Measurements from ENCODE around the gene TAS2R38. TPM values are rescaled to one million over a fixed set of nuclear protein-coding genes. Genes with fewer than 3 reads are reported as not detected.

The TAS2R38 gene
- total RNA-seq, 1 experiment from 2014 or later = not detected

DNA sequence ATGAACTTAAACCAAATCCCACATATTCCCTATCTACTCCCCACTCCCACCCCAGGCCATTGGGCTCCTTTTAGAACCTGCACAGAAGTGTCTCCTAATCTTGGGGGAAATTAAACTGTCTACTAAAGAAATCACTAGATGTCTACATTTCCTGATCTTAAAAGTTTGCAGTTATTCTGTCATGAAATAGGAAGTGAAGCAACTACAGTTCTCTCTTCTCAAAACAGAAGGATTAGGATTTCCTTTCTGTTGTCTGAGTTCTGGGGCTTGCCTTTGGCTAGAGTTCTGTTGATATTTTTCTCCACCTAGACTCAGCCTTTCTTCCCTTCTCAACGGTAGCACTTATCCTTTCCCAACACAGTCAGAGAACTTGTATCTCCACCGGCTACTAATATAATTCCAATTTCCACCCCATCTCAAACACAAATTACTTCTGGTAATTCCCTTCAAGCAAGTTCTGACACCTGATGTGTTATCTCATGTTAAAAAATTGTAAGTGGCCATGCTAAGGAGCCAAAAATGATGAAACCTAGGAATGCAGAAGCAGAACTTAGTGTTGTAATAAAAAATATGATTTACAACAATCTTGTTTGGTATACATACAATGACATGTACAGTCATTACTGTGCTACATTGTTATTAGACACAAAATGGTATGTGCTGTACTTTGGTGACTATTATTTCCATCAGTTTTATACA is 45.3 kb downstream of the TAS2R38 start:
- no peak overlapping the region for H3T11ph ChIP-seq (ENCODE audit: low read length)
- no peak for DNase-seq
- H3K4me1 ChIP-seq (ENCODE audit: insufficient read depth, low read length) = 0 out of 2 replicates have a peak, but pooled peaks cover 3% of the 10 kb centered on the region
- H4K8ac ChIP-seq (replicated peaks; ENCODE audit: insufficient read length, low read depth, low read length) = no peak overlapping the region
- WGBS (ENCODE audit: extremely low coverage, insufficient read length, low lambda C conversion rate) = 100% methylated on average over 1 of the region's 2 CpGs
- H4K91ac ChIP-seq (ENCODE audit: insufficient read length, low read depth, low read length) = no peak overlapping the region
- H3K9me3 ChIP-seq (ENCODE audit: control insufficient read depth, low read depth, low read length) = no peaks in the 10 kb centered on the region
- no peak overlapping the region for H3K27ac Mint-ChIP-seq
- H4K5ac ChIP-seq (ENCODE audit: insufficient read length, low read depth, low read length) = no peak overlapping the region
- no peak overlapping the region for H2BK15ac ChIP-seq (ENCODE audit: low read depth, low read length)
- no peak overlapping the region for H3K14ac ChIP-seq (ENCODE audit: insufficient read depth, low read length)
- H3K9ac ChIP-seq (ENCODE audit: extremely low read depth, insufficient read length, low read length) = no peak overlapping the region
- peaks cover 5 to 9% of the 10 kb centered on the region in 2 experiments for H3K4me1 Mint-ChIP-seq
- no peak overlapping the region for H3K4ac ChIP-seq (ENCODE audit: low read depth, low read length)
- H3K79me1 ChIP-seq (ENCODE audit: insufficient read depth, low read depth, low read length, poor library complexity, severe bottlenecking) = no peaks in the 10 kb centered on the region
- H3K27ac ChIP-seq (ENCODE audit: insufficient read length, low read depth, low read length) = no peak overlapping the region
- no peaks in the 10 kb centered on the region for H3K23me2 ChIP-seq (ENCODE audit: insufficient read length, low read depth, low read length, poor library complexity, severe bottlenecking)
- H2BK20ac ChIP-seq (ENCODE audit: low read depth, low read length, poor library complexity, severe bottlenecking) = no peak overlapping the region
- H3K56ac ChIP-seq (ENCODE audit: insufficient read length, low read depth, low read length) = no peak overlapping the region
- H3K23ac ChIP-seq (ENCODE audit: insufficient read length, low read depth, low read length) = no peak overlapping the region
- H2BK5ac ChIP-seq (ENCODE audit: insufficient read length, low read length) = no peak overlapping the region
- H3K4me2 ChIP-seq (ENCODE audit: insufficient read depth, insufficient read length, low read length) = no peak overlapping the region
- H2BK120ac ChIP-seq (ENCODE audit: low read depth, low read length, poor library complexity, severe bottlenecking) = no peak overlapping the region
- TF ChIP-seq, protein P1, sequence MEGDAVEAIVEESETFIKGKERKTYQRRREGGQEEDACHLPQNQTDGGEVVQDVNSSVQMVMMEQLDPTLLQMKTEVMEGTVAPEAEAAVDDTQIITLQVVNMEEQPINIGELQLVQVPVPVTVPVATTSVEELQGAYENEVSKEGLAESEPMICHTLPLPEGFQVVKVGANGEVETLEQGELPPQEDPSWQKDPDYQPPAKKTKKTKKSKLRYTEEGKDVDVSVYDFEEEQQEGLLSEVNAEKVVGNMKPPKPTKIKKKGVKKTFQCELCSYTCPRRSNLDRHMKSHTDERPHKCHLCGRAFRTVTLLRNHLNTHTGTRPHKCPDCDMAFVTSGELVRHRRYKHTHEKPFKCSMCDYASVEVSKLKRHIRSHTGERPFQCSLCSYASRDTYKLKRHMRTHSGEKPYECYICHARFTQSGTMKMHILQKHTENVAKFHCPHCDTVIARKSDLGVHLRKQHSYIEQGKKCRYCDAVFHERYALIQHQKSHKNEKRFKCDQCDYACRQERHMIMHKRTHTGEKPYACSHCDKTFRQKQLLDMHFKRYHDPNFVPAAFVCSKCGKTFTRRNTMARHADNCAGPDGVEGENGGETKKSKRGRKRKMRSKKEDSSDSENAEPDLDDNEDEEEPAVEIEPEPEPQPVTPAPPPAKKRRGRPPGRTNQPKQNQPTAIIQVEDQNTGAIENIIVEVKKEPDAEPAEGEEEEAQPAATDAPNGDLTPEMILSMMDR (conservative IDR thresholded peaks at IDR 0.05) = no peak
- peaks cover 5% of the 10 kb centered on the region for H3K27me3 Mint-ChIP-seq (ENCODE audit: low read depth)
- H2AK5ac ChIP-seq (ENCODE audit: insufficient read length, low read length) = no peak overlapping the region
- H3K36me3 Mint-ChIP-seq (ENCODE audit: insufficient read depth in 1 of 3, low read depth in 3 of 3) = no peaks in the 10 kb centered on the region; a peak in 2 of 7 replicates
- H2BK12ac ChIP-seq (ENCODE audit: insufficient read length, low read depth, low read length) = no peak overlapping the region
- peaks cover 2 to 4% of the 10 kb centered on the region in 2 experiments; a peak in 2 of 5 replicates for H3K9me3 Mint-ChIP-seq
- H3K79me2 ChIP-seq (ENCODE audit: insufficient read depth, low read length) = no peaks in the 10 kb centered on the region
- H3K4me3 Mint-ChIP-seq = no peak overlapping the region
- no peaks in the 10 kb centered on the region for H4K20me1 ChIP-seq (ENCODE audit: control insufficient read depth, insufficient read depth, insufficient read length)
- H3K27me3 ChIP-seq (ENCODE audit: insufficient read depth, low read length) = no peaks in the 10 kb centered on the region
- H2AFZ ChIP-seq (ENCODE audit: low read length) = no peak overlapping the region
- H3K18ac ChIP-seq (ENCODE audit: insufficient read length, low read depth, low read length) = no peak overlapping the region

Other genes with a start within 250 kb of the TAS2R38 start
- gene SSBP1, start 235.4 kb downstream of the TAS2R38 start, total RNA-seq (2021) = 252 and 266 TPM in 2 replicates
- gene TAS2R3, start 209.7 kb downstream of the TAS2R38 start, total RNA-seq (2021) = 0.88 and 1.2 TPM in 2 replicates
- gene TAS2R4, start 197.1 kb downstream of the TAS2R38 start, total RNA-seq (2021) = 0.55 and 0.66 TPM in 2 replicates
- gene TAS2R5, start 183.6 kb downstream of the TAS2R38 start, total RNA-seq (2021) = 0.83 and 0.92 TPM in 2 replicates
- not detected in 2 replicates for gene PRSS37, start 132.3 kb downstream of the TAS2R38 start, total RNA-seq (2021)
- gene OR9A4, start 57.4 kb downstream of the TAS2R38 start, total RNA-seq (2021) = not detected in 2 replicates
- not detected in 2 replicates for gene CLEC5A, start 26.8 kb downstream of the TAS2R38 start, total RNA-seq (2021)
- gene MGAM, start 22.1 kb upstream of the TAS2R38 start, total RNA-seq (2021) = 0.02 TPM in 1 of 2 replicates, not detected in the other
- not detected in 2 replicates for gene MGAM2, start 137.9 kb upstream of the TAS2R38 start, total RNA-seq (2021)

Data from H9 (cell line).